GM19372 (cell line): ENCODE measurements around the gene MDM4.

ENCODE experiments used
- ATAC-seq: cut with Tn5 transposase; IDR thresholded peaks from one replicate; pipeline ENCODE4 v1.9.1; 2021; ENCODE audit warnings: mild to moderate bottlenecking, low read depth, moderate library complexity; ENCODE audit not compliant: unreplicated experiment

MDM4 gene

DNA sequence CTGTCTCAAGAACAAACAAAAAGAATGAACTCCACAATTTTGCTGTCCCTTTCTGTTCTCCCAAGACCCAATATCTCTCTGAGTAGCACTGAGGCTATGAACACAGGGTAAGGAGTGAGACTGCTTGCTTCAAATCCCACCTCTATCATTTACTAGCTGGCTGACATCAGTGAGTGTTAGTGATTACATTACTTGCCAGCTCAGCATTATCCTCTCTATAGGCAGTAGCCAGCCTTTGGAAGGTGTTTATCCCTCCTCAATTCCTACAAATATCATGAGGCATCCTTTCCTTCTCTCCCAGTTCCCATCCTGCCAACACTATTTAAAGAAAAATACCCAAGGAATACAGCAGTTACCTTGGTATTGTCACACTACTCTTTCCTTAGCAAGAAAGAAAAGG is 24.6 kb upstream of the MDM4 start:
- ATAC-seq, result no peak

GRCh38 chr1:204493145-204493983 is 22.8 kb upstream of the MDM4 start:
- ATAC-seq, result no peak

DNA sequence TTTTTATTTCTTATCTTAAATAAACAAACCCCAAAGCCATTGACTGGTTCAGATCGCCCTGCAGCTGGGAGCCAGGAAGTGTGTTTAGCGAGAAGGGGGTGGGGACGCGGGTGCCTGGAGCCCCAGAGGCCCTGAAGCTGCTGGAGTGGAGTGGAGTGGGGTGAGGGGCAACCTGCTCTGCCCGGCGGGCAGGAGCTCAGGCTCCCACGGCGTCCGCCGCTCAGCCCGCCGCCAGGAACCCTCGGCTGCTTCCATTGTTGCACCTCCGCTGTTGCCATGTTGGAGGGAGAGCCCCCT is 22.3 kb upstream of the MDM4 start:
- peak; percentile 16 for ATAC-seq

DNA sequence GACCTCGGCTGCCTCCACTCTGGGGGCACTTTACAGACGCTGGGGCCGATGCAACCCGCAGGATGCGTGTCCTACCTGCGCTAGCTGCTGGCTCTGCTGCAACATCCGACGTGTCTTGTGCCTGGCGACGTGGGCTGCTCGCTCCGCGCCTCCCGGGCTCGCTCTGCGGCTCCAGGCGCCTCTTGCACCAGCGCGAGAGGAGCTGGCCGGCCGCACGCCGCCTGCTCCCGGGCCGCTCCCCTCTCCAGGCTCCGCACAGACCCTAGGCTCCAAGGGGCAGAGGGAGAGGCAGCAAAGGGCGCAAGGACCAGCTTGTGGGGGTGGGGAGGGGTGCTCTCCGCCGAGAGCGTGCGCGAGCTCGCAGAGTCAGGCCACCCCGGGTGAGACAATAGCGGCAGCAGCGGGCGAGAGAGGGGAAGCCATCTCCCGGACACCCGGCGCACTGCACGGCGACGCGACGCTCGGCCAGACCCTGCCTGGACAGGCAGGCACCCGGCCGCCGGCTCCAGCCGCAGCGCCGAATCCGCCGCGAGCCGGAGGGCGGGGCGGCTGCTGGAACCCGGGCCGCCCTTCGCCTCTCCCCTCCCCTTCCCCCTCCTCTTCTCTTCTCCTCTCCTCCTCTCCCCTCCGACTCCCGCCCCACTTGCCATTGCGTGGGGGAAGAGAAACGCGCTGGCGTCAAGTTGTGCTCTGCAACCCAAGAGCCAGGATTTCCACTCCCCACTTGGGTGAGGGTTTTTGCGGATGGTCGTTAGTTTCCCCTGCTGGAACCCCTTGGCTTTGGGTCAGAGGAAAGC is 21.7 kb upstream of the MDM4 start, which contains the start of gene PIK3C2B:
TSS of gene PIK3C2B (minus strand) at position 525 of the 797 bp plus-strand sequence. CDS start 25,003 bp downstream, outside the sequence.
- ATAC-seq, result peak; percentile 73

DNA sequence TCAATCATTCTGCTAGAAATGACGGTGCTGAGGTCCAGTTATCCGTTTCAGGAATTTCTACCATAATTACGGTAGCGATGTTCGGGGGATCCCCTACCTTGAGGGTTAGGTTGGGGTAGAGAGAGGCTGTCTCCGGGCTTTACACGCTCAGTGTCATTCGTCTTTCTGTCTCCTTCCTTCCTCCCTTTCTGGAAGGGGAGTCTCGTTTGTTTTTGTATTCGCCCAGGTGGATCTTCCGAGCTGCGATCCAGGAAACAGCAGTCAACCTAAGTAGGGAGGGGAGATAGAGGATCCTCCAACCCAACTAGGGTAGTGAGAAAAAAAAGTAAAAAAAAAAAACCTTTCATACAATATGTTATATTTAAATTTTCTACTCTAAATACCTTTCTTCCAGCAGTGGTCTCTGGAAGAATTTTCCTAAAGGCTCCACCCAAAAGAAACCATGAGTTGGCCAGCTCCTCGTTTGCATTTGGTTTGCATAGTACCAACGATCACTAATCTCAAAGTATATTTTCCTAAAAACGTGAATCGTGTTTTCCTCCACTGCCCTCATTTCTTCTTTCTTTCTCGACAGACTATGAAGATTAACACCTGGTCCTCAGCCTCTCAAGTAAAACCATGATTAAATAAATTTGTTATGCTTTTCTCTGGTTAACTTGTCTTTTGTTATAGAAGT is 21.0 kb upstream of the MDM4 start:
- ATAC-seq, result peak; percentile 38

GRCh38 chr1:204495777-204496176 is 20.4 kb upstream of the MDM4 start:
- ATAC-seq, result no peak

GRCh38 chr1:204498981-204499380 is 17.2 kb upstream of the MDM4 start:
- no peak for ATAC-seq

GRCh38 chr1:204499511-204500468 is 16.4 kb upstream of the MDM4 start:
- no peak for ATAC-seq

DNA sequence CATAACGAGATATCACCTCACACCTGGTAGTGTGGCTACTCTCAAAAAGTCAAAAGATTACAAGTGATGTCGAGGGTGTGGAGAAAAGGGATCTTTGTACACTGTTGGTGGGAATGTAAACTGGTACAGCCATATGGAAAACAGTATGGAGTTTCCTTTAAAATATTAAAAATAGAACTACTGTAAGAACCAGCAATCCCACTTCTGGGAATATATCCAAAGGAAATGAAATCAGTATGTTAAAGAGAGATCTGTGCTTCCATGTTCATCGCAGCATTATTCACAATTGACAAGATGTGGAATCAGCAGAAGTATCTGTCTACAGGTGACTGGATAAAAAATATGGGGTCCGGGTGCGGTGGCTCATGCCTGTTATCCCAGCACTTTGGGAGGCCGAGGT is 14.0 kb upstream of the MDM4 start:
- ATAC-seq, result no peak

DNA sequence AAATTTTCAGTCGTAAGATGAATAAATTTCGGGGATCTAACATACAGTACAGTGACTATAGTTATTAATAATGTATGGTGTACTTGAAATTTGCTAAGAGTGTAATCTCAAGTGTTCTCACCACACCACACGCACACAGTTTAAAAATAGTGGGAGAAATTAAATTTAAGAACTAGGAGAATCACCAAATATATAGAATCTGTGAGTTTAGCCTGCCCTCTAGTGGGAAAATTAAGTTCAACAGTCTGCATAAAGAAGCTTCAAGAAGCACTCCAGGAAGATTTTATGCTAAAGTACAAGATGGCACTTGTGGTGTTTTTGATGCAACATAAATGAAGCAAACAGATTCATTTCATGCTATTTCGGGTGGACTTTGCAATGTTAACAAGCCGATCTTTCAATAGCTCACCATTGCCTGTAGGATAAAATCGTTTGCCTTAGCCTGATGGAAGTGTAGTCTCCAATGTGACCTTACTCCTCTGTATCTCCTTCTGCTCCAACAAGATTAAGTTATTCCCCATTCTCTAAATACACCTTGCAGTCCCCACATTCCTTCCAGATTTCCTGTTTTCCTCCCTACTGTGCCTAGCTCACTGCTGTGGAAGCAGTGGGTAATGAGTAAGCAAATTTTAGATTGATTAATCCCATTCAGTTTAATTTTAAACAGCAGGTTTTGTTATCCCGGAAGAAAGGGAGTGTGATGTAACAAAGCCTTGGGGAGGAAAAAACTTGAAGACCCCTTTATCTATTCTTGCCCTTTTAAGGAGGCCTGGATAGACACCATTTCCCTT is 12.9 kb upstream of the MDM4 start:
- no peak for ATAC-seq

DNA sequence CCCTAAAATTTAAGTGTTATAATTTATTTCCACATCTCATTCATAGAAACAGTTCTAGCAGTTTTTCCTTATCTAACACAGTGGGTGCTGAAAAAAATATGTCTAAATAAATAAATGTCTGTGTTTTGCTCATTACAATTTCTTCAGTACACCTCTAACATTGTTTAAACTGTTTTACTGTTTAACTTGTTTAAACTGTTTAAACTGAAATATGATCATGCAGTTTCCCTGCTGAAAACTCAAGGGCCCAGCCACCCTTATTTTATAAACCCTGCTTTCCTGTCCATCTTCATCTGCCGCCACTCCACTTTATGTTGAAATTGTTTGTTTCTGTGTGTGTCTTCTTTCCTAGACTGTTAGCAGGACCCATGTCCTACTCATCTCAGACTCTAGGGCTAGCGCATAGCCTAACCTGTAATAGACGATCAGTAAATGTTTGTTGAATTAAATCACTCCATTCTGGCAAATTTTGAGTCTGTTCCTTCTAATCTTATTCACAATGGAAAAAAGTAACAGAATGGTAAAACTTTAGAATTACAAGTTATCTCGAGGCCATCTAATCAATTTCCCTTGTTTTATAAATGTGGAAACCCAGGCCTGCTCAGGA is 12.2 kb upstream of the MDM4 start:
- no peak for ATAC-seq

GRCh38 chr1:204505674-204506200 is 10.5 kb upstream of the MDM4 start:
- ATAC-seq, result no peak

DNA sequence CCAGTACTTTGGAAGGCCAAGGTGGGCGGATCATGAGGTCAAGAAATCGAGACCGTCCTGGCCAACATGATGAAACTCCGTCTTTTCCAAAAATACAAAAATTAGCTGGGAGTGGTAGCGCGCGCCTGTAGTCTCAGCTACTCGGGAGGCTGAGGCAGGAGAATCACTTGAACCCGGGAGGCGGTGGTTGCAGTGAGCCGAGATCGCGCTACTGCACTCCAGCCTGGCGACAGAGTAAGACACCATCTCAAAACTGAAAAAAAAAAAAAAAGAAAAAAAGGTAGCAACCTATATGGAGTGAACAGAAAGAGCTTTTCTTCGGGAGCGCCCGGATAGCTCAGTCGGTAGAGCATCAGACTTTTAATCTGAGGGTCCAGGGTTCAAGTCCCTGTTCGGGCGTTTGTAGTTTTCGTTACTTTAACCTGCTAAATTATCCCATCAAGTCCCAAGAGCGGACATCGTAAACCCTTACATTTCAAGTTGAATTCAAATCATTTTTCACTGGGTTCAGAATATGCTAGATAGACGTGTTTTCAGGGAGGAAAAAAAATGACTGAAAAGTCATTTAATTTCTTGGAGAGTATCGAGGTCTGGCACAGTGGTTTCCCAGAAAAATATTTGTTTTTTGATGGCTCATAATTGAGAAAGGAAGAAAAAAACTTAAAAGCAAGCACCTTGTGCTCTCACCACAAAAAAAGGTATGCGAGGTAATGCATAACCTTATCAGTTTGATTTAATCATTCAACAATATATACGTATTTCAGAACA is 9.8 kb upstream of the MDM4 start:
- ATAC-seq, result peak; percentile 72

GRCh38 chr1:204506969-204507316 is 9.3 kb upstream of the MDM4 start:
- peak; percentile 55 for ATAC-seq

- no peak for ATAC-seq
Measured at GRCh38 chr1:204507317-204508105, 8.7 kb upstream of the MDM4 start.

DNA sequence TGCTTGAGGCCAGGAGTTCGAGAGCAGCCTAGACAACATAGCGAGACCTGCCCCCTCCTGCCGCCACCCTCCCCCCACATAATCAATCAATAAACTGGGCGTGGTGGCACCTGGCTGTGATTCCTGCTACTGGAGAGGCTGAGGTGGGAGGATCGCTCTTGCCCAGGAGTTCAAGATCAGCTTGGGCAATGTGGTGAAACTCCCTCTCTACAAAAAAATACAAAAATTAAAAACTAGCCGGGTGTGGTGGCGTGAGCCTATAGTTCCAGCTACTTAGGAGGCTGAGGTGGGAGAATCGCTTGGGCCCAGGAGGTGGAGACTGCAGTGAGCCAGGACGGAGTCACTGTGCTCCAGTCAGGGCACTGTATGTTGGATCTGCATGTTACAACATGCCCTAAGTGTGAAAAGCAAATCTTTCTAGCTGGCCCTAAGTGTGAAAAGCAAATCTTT is 7.0 kb upstream of the MDM4 start:
- ATAC-seq, result no peak

- no peak for ATAC-seq
Measured at GRCh38 chr1:204511366-204511765, 4.8 kb upstream of the MDM4 start.
